ENCODE measurements around the gene TBCD.

GRCh38 chr17:82938486-82938872, 186.6 kb downstream of the TBCD start:
- no peak for TF ChIP-seq CTCF (conservative IDR thresholded peaks at IDR 0.05; ENCODE audit: low read depth, low read length)
- no peak for TF ChIP-seq EZH2phosphoT487 (IDR thresholded peaks at IDR 0.05; ENCODE audit: borderline replicate concordance, low read length)
